DMS 273 treated with DMSO at 0.1 percent for 48 hours (cell line): ENCODE data around the gene PTTG1.
"Not testable (repeated sequence)": the region's sequence is repeated elsewhere in the genome, so short reads cannot be mapped to it uniquely, and the experiment has no call there.

ENCODE experiments used
- DNase-seq: peaks from one replicate; lab custom pipeline; 2025; lab: John Stamatoyannopoulos, UW

PTTG1 gene

DNA sequence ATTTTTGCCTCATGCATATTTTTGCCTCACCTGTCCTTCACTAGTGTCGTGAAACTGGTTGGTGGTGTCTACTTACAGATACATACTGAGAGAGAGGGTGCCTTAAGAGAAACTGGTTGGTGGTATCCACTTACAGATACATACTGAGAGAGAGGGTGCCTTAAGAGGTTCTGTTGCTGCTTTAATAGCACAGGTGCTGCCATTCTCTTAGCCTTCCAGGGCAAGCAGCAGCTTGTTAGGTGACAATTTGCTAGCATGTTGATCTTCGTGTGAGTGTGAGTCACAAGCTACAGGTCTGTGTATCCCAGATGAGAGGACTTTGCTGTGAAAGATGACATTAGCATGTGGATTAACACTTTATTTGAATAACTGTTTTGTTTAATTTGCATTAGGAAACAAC is 1.4 kb downstream of the PTTG1 start:
- no peak for DNase-seq

DNA sequence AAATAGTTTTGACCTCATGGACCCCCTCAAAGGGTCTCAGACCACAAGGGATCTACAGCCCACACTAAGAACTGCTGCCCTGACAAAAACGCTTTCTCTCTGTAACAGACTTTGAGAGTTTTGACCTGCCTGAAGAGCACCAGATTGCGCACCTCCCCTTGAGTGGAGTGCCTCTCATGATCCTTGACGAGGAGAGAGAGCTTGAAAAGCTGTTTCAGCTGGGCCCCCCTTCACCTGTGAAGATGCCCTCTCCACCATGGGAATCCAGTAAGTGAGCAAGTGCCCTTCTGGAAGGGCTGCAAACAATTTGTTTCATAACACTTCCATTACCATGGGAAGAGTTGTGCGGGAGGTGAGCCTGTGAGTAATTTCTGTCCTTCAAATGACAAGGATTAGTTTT is 6.0 kb downstream of the PTTG1 start:
- no peak for DNase-seq

DNA sequence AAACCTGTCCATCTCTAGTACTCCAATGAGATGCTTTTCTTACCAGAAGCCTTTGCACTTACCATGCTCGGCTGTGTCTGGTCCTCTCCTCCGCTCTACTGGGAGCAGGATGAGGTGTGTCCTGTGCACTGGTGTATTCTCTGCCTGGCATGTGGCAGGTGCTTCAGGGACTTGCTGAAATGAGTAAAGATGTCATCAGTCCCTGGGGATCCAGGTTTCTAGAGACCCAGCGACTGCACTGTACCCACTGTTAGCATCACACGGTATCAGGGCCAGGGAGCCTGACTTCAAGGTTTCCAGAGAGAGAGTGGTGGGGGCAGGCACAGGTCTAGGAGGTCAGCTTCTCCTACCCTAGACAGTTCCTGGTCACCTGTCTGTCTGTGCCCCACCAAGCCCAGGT is 10.5 kb downstream of the PTTG1 start:
- no peak for DNase-seq

DNA sequence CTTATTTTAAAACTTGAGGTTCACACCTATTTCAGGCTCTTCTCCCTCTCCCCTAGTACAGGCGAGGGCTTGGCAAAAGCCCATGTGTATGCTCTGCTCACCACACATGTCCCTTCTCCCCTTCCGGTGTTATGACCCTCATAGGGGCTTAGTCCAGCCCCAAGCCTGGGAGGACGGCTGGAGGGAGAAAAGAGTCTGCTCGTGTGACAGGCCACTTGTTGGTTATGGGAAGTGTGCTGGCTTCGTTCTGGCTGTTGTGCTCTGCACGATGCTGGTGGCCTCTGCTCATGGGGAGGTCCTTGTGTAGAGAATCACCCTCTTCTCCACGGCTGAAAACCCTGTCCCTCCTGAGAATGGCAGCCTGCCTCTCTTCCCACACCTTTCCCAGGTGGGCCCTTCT is 11.1 kb downstream of the PTTG1 start:
- no peak for DNase-seq

DNA sequence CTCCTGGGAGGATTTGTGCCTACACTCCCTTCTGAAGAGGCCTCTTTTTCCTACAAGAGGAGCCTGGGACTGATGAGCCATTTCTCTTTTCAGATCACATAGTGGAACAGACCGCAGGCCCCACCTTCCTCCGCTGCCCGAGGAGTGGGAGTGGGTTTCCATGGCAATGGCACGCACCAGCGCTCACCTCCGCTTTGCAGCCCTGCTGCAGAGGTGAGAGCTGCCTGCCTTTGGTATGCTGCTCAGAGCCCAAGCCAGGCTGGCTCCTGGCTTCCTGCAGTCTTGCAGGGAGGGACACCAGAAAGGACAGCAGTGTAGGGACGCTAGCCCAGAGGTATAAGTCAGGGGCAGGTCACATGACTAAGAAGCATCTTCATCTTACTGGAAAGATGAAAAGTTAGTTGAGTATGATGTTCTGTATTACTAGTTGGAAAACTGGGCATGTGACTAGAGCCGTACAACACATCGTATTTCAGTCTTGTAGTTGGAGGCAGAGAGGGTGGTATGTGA is 12.4 kb downstream of the PTTG1 start:
- DNase-seq: no peak

DNA sequence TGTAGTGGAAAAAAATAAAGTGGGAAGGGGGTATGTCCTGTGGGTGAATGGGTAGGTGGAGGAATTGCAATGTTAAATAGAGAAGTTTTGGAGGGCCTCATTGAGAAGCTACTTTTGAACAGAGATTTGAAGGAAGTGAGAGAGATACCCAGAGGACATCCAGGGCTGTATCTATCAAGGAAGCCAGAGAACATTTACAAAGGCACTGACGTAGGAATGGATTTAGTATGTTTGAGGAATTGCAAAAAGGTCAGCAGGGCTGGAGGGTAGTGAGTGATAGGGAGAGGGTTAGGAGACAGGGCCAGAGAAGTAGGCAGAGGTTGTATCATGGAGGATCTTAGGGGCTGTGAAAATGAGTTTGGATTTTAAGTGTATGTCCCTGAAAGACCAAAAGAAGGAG is 13.9 kb downstream of the PTTG1 start:
- no peak for DNase-seq

DNA sequence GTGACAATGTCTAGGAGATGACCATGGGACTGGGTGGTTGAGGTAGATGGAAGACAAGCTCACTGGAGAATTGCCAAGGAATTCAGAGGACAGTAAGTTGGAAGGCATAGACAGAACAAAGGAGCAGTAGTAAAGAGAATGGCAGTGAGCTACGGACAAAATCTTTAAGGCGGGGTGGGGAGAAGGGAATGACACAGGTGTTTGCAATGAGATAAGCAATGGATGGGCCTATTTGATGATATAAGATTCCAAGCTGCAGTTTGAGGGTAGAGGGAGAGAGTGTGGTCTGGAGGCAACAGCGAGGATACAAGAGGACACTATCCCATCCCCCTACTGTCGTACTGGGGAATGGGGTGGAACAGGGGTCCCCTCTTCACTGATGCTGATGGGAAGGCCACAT is 14.4 kb downstream of the PTTG1 start:
- no peak for DNase-seq

DNA sequence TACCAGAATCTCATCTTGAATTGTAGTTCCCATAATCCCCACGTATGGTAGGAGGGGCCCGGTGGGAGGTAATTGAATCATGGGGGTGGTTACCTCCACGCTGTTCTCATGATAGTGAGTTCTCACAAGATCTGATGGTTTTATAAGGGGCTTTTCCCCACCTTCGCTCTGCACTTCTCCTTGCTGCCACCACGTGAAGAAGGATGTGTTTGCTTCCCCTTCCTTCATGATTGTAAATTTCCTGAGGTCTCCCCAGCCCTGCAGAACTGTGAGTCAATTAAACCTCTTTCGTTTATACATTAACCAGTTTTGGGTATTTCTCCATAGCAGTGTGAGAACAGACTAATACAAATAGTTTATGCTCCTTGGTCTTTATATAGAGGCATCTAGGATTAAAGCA is 15.0 kb downstream of the PTTG1 start:
- not testable (repeated sequence) for DNase-seq

DNA sequence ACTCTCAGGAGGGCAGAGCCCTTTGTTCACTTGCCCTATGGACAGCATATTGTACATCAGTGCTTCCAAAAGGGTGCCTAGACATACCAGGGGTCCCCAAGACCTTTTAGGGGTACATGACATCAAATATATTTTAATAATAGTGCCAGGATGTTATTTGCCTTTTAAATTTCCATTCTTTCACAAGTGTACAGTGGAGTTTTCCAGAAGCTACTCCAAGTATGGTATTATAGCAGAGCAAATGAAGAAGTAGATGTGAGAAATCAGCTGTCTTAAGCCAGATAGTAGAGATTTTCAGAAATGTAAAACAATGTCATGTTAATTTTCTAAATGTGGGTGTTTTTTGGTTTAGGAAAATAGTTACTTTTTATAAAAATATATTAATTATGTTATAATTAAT is 15.6 kb downstream of the PTTG1 start:
- no peak for DNase-seq

DNA sequence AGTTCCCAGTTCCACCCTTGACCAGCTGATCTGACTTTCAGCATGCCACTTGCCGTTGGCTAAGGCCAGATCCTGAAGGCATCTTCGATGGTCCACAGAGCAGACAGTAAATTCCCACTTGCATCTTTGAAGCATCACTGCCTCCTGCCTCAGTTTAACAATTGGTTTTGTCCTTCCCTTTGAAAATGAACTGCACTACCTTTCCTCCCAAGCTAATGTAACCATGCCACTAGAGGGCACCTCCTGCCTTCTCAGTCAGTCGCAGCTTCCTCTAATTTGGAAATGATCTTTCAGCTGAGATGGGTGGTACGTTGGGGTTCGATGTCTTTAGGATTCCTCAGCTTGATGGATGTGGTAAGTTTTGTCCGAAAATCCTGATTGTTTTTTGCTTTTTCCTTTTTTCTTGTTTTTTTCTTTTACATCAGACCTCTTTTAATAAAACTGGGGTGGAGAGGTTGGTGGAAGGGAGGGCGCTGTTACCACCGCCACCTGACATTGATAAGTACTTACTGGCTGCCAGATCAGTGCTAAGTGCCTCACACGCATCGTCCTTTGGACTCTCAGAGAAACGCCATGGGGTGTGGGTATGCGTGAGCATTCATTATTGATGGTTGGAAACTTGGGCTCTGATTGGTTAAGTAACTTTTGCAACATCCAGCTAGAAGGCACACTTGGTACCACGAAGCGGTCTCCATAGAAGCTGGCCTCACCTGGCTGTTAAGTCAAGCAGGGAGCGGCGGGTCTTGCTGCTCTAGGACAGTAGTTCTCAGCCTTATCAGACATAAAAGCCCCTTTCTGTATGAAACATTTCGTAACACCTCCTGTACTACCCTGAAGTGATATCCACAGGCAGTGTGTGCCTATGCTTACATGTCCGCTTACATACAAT is 16.9 kb downstream of the PTTG1 start:
- peak; percentile 51 for DNase-seq

DNA sequence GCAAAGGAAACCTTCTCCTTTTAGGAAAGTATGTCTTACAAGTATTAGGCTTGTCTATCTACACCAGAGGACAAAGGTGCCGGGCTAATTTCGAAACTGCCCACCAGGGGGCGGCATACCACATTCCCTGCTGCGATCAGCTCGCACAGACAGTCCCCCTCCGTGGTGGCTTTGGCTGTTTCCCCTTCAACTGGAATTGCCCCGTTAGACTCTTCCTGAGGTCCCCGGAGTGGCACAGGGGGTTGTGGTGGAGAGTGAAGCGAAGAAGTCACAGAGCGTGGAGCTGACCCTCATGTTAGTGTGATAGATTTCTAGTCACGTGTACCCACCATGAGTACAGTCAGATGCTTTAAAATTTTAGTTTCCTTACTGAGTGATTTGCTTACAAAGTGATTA is 17.5 kb downstream of the PTTG1 start:
- peak; percentile 62 for DNase-seq

DNA sequence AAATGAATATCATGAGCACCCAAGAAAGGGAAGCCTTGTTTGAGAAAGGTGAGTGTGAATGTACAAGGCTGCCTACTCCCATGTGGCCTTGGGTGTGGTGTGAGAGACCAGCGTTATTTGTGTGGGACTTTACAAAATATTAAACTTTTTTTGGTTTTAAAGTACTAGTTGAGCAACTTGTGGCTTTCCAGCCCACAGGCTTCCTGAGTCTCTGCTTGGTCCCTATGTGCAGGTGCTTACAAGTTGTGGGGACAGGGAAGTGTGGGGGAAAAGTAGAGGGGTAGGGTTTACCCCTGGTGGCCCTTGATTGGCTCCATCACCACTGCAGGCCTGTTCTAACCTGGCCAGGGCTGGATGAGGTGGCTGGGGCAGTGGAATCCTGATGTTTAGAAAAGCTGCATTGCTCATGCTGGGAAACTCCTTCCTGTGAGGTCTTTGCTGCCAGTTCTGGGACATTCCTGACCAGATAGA is 19.7 kb downstream of the PTTG1 start:
- DNase-seq: no peak

DNA sequence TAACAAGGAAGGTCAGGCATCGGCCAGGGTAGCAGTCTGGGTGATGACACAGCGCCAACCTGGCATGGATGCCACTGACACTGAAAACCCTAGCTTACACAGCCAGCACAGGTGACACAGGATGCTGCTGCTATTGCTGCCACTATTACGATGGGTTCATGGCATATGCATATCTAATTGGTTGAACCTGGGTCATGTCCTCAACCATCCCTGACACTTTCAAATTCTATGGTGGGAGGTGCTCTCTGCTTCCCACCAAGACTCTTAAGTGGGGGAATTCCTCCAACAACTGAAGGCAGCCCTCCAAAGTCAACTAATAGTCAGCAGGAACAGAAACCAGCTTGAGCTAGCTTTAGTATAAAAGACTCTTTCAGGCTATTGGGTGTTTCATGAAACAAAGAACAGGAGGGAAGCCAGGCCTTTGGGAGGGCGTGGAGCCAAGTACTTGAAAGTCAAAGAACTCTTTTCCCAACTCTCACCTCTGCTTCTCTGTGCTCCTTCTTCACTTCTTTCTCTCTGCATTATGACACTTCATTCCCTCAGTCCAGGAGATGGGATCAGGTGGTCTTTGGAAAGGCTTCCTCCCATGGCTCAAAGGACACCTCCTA is 21.3 kb downstream of the PTTG1 start:
- DNase-seq: no peak

DNA sequence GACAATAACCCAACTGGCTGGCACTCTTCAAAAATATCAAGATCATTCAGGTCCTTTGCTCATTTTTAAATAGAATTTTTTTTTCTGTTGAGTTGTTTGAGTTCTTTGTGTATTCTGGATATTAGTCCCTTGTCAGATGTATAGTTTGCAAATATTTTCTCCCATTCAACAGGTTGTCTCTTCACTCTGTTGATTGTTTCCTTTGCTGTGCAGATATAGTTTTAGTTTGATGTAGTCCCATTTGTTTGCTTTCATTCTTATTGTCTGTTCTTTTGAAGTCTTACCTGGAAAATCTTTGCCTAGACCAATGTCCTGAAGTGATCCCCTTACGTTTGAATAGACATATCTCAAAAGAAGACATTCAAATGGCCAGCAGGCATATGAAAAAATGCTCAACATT is 22.8 kb downstream of the PTTG1 start:
- DNase-seq: no peak

DNA sequence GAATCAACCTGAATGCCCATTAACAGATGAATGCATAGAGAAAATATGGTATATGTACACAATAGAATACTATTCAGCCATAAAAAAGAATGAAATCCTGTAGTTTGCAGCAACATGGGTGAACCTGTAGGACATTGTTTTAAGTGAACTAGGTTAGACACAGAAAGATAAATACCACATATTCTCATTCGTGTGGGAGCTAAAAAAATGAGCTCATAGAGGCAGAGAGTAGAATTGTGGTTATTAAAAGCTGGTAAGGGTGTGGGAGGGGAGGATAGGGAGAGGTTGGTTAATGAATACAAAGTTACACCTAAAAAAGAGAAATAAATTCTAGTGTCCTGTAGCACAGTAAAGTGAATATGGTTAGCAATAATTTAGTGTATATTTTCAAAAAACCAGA is 23.5 kb downstream of the PTTG1 start:
- no peak for DNase-seq

DNA sequence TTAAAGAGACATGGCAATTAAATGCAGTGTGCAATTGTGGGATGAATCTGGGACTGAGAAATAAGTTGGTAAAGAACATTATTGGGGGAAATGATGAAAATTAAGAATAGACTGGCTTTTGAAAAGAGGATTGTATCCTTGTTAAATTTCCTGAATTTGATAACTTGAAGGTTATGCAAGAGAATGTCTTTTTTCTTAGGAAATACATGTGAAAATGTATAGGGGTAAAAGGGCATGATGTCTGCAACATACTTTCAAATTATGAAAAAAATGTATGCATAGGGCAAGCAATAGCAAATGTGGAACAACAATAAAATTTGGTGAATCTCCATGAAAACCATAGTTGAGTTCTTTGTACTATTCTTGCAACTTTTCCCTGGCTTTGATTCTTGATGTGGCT is 24.1 kb downstream of the PTTG1 start:
- no peak for DNase-seq

DNA sequence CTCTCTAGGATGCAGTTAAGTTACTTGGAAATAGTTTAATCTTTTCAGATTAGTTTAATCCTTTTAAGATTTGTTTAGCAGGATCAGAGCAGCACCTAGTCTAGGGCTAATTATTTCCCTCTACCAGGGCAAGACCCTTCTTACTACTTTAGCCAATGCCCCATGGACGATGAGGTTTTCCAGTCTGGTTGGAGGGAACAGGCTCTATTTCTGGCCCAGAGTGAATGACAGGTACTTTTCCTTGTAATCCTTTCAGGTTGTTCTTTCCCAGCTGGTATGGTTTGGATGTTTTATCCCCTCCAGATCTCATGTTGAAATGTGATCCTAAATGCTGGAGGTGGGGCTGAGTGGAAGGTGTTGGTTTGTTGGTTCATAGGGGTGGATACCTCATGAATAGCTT is 27.2 kb downstream of the PTTG1 start:
- no peak for DNase-seq

DNA sequence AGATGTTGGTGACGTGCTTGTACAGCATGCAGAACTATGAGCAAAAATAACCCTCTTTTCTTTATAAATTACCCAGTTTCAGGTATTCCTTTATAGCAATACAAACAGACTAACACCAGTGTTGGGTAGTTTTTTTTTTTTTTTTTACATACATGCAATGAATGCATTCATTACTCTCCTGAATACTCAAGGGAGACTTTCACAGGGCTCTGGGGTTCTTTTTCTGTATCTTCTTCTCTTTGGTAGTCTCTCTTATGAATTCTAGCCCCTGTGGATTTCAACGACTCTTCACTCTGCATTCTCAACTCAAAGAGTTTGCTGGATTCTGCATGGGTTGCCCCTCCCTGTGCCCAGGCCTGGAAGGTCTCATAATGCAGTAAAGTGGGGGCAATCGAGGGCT is 27.8 kb downstream of the PTTG1 start:
- no peak for DNase-seq

DNA sequence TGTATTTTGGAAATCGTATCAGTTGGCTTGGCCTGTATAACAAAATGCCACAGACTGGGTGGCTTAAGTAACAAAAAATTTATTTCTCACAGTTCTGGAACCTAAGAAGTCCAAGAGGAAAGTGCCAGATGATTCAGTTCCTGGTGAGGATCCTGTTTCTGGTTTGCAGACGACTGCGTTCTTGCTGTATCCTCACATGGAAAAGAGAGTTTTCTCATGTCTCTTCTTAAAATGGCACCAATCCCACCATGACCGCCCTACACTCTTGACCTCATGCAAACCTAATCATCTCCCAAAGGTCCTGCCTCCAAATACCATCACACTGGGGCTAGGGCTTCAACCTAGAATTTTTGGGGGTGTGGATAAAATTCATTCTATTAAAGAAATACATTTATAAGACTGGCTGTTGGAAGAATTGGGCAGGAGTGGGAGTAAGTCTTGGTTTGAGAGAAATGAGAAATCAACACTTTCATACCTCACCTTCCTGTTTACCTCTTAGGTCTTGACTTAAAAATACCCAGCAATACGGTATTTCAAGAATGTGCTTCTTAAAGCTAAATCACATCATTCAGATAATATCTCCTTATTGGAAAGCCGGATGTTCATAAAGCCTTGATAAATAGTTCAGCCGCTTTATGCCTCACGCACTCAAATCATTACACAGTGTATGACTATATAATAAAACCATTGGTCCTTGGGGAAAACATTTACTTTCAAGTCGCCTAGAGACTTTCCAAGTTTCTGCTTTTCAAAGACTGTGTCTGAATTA is 28.7 kb downstream of the PTTG1 start:
- DNase-seq: no peak

DNA sequence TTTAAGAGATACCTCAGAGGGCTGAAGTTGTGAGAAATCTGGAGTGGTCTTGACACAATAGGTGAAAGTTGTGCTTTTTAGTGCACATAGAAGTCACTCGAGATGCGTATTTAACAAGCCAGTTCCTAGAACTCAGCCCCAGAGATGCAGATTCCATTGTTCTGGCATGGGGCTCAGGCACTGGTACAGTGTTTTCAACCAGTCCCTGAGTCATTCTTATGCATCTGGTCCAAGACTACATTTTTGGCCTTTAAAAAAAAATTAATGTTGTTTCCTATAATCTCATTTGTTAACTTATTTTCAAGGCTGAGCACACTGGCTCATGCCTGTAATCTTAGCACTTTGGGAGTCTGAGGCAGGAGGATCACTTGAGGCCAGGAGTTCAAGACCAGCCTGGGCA is 29.6 kb downstream of the PTTG1 start:
- no peak for DNase-seq

DNA sequence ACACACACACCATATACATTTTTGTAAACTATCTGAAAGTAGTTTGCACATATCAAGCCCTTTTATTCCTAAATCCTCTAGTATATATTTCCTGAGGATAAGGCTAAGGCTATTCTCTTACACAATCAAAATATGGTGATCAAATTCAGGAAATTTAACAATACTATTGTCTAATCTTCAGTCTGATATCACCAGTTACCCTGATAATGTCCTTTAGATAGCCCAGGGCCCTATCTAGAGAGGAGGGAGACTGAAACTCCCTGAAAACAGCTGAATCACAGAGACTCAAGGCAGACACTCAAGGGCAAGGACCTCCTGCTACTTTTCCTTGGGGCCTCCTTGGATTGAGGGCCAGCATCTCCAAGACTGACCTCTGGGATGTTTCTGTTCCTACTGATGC is 30.4 kb downstream of the PTTG1 start:
- DNase-seq: no peak

DNA sequence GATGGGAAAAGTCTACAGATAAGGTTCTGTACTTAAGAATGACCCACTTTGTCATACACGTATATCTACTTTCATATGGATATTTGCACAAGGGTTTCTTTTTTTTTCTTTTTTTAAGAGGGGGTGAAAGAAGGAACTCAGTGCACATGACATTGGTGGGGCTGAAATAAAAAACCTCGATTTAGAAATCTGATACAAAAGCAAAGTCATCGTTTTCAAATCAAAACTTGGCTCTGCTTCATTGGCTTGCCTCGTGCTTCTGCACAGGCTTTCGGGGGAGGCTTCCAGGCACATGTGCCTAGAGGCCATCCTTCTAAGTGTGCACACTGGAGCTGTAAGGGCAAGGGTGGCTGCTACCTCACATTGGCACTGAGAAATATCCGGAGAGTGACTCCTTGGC is 31.1 kb downstream of the PTTG1 start:
- no peak for DNase-seq

DNA sequence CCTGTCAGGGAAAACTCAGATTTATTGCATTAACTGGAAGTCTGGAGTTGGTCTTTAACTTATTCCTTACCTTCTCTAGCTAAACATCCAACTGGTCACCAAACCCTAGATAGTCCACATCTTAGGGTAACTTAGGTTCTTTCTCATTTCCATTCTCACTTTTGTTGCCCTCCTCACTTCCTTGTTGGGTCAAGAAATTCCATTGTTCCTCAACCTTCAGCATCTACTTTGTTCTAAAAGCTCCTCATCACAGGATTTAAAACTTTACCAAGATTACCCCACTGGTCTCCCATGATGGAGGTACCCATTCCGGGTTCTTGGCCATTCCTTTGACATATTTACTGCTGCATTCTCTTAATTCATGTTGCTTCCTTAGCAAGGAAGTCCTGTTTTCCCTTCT is 32.1 kb downstream of the PTTG1 start:
- DNase-seq: no peak
